Endothelial cell (in vitro differentiated cells): ENCODE data around the gene LIN7C. TPM values are rescaled to one million over a fixed set of nuclear protein-coding genes. Genes with fewer than 3 reads are reported as not detected.

Experiments
- DNase-seq: peaks from one replicate; pipeline ENCODE4 v3.0.0; 2021; ENCODE audit warnings: low spot score
- H3K27ac Mint-ChIP-seq: one replicate; pipeline ENCODE4 v1.8.0; 2021; ENCODE audit warnings: mixed read lengths, inconsistent platforms; ENCODE audit not compliant: unreplicated experiment
- H3K27me3 Mint-ChIP-seq: one replicate; pipeline ENCODE4 v1.8.0; 2021; ENCODE audit warnings: mild to moderate bottlenecking, moderate library complexity, mixed read lengths, inconsistent platforms; ENCODE audit not compliant: unreplicated experiment
- H3K36me3 Mint-ChIP-seq: one replicate; pipeline ENCODE4 v1.8.0; 2021; ENCODE audit warnings: mild to moderate bottlenecking, low read depth, mixed read lengths, inconsistent platforms; ENCODE audit not compliant: unreplicated experiment
- H3K4me1 Mint-ChIP-seq: one replicate; pipeline ENCODE4 v1.8.0; 2021; ENCODE audit warnings: mild to moderate bottlenecking, mixed read lengths, inconsistent platforms; ENCODE audit not compliant: unreplicated experiment
- H3K4me3 Mint-ChIP-seq: one replicate; pipeline ENCODE4 v1.8.0; 2021; ENCODE audit warnings: mild to moderate bottlenecking, mixed read lengths, inconsistent platforms; ENCODE audit not compliant: unreplicated experiment
- H3K9me3 Mint-ChIP-seq: one replicate; pipeline ENCODE4 v1.8.0; 2021; ENCODE audit warnings: mixed read lengths, inconsistent platforms; ENCODE audit not compliant: unreplicated experiment
- CTCF ChIP-seq: fragments of 200-600 bp; sonication (generic); IDR thresholded peaks from one replicate; pipeline ENCODE4 v1.5.0; 2021; ENCODE audit warnings: antibody characterized with exemption; ENCODE audit not compliant: unreplicated experiment
- total RNA-seq: library from RNA; stranded (reverse); fragmentation: NEBNext Ultra II Directional; extraction: Animal tissue kit (Norgen Biotek cat#: 25700); gene quantifications from one replicate; pipeline ENCODE4 v1.2.1, GENCODE V29; 2021; ENCODE audit not compliant: unreplicated experiment

LIN7C gene
- total RNA-seq, 1 donor from 2014 or later = 17.0 TPM

- peaks cover 6% of the 10 kb centered on the region for H3K4me1 Mint-ChIP-seq
- DNase-seq = no peak
- H3K36me3 Mint-ChIP-seq = no peaks in the 10 kb centered on the region
- H3K4me3 Mint-ChIP-seq = no peak overlapping the region
- H3K27me3 Mint-ChIP-seq = peaks cover 2% of the 10 kb centered on the region
- H3K27ac Mint-ChIP-seq = no peak overlapping the region
- TF ChIP-seq CTCF = no peak
- no peaks in the 10 kb centered on the region for H3K9me3 Mint-ChIP-seq
These were observed 28.5 kb upstream of the LIN7C start for GRCh38 chr11:27535103-27535502.

GRCh38 chr11:27532652-27533325 lies 26.2 kb upstream of the LIN7C start:
- Mint-ChIP-seq H3K36me3 (no peaks in the 10 kb centered on the region), H3K27me3 (peaks cover 2% of the 10 kb centered on the region), H3K4me1 (no peaks in the 10 kb centered on the region), H3K9me3 (no peaks in the 10 kb centered on the region), H3K27ac (no peak overlapping the region), H3K4me3 (no peak overlapping the region)
- no peak for DNase-seq
- no peak for TF ChIP-seq CTCF

- Mint-ChIP-seq H3K27ac (no peak overlapping the region), H3K4me3 (no peak overlapping the region), H3K4me1 (no peaks in the 10 kb centered on the region), H3K9me3 (no peaks in the 10 kb centered on the region), H3K27me3 (peaks cover 1% of the 10 kb centered on the region), H3K36me3 (no peaks in the 10 kb centered on the region)
- no peak for TF ChIP-seq CTCF
- DNase-seq = no peak
These were observed 22.1 kb upstream of the LIN7C start for GRCh38 chr11:27528712-27529111.

GRCh38 chr11:27526535-27526934 lies 20.0 kb upstream of the LIN7C start:
- Mint-ChIP-seq H3K27me3 (peaks cover 1% of the 10 kb centered on the region), H3K27ac (no peak overlapping the region), H3K36me3 (no peaks in the 10 kb centered on the region), H3K4me1 (no peaks in the 10 kb centered on the region), H3K9me3 (no peaks in the 10 kb centered on the region), H3K4me3 (no peak overlapping the region)
- no peak for TF ChIP-seq CTCF
- no peak for DNase-seq

GRCh38 chr11:27525824-27526516 lies 19.4 kb upstream of the LIN7C start:
- Mint-ChIP-seq H3K27ac (no peak overlapping the region), H3K9me3 (no peaks in the 10 kb centered on the region), H3K36me3 (no peaks in the 10 kb centered on the region), H3K4me1 (no peaks in the 10 kb centered on the region), H3K27me3 (peaks cover 1% of the 10 kb centered on the region), H3K4me3 (no peak overlapping the region)
- TF ChIP-seq CTCF = no peak
- DNase-seq = no peak
